Fibroblast of mammary gland (primary cell): Measurements from ENCODE around the gene KIDINS220.

Source experiments
- DNase-seq: peaks from one replicate; pipeline ENCODE4 v3.0.0-alpha.2; 2010; ENCODE audit warnings: low read depth
- H3K4me3 ChIP-seq: 2 replicates; pipeline ENCODE4 v1.5.1; 2011; ENCODE audit warnings: low read depth, mild to moderate bottlenecking, low read length, moderate library complexity; ENCODE audit not compliant: control insufficient read depth
- TF ChIP-seq, protein P1 (sequence below): conservative IDR thresholded peaks from 2 replicates; pipeline ENCODE4 v1.5.1; 2011; ENCODE audit warnings: low read depth, low read length, inconsistent platforms; ENCODE audit not compliant: control insufficient read depth, insufficient read depth

KIDINS220 gene

DNA sequence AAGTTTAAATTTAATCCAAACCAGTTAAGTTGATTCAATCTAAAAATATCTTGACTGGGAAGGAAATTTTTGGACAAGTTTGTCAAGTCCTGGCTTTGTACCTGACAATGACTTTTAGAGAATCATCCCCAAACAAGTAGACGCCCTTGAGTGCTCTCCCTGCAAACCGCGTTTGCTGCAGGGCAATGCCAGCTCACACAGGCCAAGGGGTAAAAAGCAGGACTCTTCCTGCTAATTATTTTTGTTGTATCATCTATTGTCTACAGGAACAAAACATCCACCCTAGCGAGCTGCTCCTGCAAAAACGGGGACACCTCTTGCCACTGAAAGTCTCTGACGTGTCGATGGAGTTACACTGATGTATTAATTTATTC lies 144.6 kb downstream of the KIDINS220 start:
- no peak overlapping the region for H3K4me3 ChIP-seq
- TF ChIP-seq, protein P1, sequence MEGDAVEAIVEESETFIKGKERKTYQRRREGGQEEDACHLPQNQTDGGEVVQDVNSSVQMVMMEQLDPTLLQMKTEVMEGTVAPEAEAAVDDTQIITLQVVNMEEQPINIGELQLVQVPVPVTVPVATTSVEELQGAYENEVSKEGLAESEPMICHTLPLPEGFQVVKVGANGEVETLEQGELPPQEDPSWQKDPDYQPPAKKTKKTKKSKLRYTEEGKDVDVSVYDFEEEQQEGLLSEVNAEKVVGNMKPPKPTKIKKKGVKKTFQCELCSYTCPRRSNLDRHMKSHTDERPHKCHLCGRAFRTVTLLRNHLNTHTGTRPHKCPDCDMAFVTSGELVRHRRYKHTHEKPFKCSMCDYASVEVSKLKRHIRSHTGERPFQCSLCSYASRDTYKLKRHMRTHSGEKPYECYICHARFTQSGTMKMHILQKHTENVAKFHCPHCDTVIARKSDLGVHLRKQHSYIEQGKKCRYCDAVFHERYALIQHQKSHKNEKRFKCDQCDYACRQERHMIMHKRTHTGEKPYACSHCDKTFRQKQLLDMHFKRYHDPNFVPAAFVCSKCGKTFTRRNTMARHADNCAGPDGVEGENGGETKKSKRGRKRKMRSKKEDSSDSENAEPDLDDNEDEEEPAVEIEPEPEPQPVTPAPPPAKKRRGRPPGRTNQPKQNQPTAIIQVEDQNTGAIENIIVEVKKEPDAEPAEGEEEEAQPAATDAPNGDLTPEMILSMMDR, result no peak
- no peak for DNase-seq

DNA sequence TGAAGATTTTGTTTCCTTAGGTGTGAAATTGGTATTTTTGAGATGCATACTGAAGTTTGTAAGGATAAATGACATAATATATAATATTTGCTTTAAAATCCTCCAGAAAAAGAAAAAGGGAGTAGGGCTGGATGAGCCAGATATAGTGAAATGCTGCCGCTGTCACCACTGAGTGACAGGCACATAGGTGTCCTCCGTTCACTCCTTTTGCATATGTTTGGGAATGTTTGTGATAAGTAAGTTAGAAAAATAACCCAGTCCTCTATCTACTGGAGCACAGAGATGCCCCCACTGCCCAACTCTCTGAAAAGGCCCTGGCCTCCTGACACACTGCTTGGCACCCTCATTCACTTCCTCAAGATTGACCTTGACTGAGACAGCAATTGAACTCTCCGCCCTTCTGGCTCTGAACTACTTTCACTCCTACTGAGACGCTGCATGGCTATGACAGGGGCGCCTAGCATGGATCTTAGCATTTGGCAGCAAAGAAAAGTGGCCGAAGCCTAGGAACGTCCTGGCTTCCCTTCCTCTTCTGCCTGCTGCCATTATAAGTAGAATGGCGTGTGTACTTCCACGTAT lies 145.5 kb downstream of the KIDINS220 start:
- no peak overlapping the region for H3K4me3 ChIP-seq
- no peak for DNase-seq
- TF ChIP-seq, protein P1, result no peak

DNA sequence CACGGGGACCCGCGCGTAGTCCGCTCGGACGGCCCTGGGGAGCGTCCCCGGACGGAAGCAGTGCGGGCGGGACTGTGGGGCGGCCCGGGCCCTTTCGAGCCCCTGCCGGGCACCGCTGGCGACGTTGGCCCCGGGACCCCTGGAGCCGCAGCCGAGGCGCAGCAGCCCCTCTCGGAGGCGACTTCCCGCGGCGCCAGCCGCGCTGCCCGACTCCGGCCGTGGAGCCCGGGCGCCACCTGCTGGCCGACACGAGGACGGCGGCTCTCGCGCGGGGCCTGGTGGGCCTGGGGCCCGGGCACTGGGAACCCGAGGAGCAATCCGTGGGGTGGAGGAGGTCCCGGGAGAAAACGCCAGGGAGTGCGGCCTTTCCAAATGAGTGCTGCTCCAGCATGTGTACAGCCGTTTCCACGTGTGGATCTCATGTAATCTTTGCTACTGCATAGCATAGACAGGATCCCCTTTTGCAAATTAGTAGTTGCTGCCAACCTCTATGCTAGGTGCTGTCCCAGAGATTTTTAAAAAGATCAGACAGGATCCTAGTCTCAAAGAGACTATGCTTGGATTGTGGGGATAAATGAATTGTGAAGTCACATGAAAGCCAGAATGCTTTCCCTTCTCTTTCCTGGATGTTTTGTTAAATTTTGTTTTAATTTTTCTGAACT lies 151.6 kb downstream of the KIDINS220 start:
- TF ChIP-seq, protein P1, result peak; percentile 35
- H3K4me3 ChIP-seq, result peak overlapping the region; percentile 17
- DNase-seq, result no peak

DNA sequence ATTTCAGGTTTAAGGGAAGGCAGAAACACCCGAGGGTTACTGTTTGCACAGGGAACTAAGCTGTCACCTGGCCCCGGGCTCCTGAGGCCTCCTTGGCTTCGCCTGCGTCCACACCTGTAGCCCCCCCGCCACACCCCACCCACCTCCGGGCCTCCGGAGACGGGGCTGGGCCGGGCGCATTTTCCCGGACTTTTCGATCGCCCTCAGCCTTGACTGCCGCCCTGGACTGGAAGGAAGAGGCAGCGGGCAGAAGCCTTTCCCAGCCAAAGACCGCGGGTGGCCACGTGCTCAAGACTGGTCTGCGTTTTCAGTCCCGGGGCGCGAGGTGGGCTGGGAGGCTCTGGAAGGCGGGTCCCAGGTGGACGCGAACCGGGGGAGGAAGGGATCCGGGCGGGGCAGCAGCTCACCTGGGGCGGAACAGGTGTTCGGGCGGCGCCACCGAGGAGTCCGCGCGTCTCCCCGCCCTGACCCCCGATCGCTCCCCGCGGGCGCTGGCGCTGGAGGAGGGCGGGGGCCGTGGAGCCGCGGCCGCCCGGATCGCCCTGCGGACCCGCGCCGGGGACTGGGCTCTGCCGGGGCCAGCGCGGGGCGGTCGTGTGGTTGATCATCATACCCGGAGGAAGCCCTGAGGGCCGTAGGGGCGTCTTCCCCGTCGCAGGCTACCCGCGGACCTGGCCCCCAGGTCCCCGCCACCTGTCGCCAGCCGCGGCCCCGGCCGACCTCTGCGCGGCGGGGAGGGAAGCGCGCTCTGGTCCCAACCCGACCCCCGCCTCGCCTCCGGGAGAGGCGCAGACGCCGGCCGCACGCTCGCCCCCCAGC lies 152.3 kb downstream of the KIDINS220 start:
- DNase-seq, result no peak
- TF ChIP-seq, protein P1, result no peak
- peak overlapping the region; percentile 32 for H3K4me3 ChIP-seq

DNA sequence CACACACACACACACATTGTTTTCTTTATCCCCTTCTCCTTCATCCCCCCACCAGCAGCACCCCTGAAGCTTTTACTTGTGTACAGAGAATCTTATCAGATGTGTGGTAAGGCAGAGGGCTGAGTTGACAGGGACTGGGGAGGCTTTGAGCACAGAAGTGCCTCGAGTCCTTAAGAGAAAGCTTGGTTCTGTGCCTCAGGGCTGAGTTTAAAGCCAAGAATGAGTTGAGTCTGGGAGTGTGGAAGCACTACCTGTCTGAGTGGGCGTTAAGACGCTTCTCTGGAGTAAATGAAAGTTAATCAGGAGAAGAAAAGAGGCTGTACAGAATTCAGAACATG lies 152.9 kb downstream of the KIDINS220 start:
- DNase-seq, result no peak
- TF ChIP-seq, protein P1, result no peak
- H3K4me3 ChIP-seq, result peak overlapping the region; percentile 32

DNA sequence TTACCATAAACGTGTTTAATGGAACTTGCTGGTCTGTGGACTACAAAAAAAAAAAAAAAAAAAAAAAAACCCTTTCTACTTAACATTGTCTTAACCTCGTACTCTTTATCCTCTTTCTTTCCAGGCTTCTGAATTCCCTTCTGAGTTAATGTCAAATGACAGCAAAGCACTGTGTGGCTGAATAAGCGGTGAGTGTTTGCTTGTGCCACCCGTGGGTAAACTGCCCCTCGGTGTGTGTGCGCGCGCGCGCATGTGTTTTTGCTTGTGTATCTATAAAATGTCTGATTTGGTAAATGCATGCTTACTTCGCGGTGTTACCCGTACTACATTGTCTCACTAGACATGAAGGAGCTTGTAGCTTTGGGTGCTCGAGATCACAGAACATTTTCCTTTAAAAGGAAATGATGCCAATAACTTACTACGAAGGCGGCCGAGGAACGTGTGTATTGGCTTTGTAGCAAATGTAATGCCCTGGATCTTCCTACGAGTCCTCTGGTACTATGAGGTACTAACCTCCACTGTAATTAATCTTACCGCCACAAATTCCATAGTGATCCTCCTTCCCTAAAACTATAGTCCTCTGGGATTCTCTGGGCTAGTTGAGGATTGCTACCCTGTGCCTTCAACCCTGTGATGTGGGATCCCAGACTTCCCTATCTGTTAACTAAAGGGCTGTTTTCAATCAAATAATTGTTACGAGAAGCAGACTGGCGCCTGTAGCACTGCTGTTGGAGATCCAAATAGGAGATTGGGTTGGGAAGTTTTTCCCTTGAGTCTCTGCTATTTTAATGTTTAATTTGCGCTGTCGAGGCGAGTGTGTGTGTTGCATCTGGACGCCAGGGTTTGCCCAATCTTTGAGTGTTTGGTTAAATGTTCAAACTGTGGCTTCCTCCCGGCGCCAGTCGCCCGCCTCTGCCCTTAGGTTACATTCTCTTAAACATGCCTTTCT lies 154.4 kb downstream of the KIDINS220 start:
- TF ChIP-seq, protein P1, result no peak
- DNase-seq, result peak; percentile 49
- peak overlapping the region; percentile 55 for H3K4me3 ChIP-seq
